GM18502 (cell line): Measurements from ENCODE around the gene KMT2E.
"Not testable (repeated sequence)": the region's sequence is repeated elsewhere in the genome, so short reads cannot be mapped to it uniquely, and the experiment has no call there.

Experiments used
- ATAC-seq: cut with Tn5 transposase; IDR thresholded peaks from one replicate; pipeline ENCODE4 v1.9.1; 2021; ENCODE audit warnings: mild to moderate bottlenecking; ENCODE audit not compliant: unreplicated experiment, poor library complexity

The KMT2E gene, protein sequence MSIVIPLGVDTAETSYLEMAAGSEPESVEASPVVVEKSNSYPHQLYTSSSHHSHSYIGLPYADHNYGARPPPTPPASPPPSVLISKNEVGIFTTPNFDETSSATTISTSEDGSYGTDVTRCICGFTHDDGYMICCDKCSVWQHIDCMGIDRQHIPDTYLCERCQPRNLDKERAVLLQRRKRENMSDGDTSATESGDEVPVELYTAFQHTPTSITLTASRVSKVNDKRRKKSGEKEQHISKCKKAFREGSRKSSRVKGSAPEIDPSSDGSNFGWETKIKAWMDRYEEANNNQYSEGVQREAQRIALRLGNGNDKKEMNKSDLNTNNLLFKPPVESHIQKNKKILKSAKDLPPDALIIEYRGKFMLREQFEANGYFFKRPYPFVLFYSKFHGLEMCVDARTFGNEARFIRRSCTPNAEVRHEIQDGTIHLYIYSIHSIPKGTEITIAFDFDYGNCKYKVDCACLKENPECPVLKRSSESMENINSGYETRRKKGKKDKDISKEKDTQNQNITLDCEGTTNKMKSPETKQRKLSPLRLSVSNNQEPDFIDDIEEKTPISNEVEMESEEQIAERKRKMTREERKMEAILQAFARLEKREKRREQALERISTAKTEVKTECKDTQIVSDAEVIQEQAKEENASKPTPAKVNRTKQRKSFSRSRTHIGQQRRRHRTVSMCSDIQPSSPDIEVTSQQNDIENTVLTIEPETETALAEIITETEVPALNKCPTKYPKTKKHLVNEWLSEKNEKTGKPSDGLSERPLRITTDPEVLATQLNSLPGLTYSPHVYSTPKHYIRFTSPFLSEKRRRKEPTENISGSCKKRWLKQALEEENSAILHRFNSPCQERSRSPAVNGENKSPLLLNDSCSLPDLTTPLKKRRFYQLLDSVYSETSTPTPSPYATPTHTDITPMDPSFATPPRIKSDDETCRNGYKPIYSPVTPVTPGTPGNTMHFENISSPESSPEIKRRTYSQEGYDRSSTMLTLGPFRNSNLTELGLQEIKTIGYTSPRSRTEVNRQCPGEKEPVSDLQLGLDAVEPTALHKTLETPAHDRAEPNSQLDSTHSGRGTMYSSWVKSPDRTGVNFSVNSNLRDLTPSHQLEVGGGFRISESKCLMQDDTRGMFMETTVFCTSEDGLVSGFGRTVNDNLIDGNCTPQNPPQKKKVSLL (N-terminal part only)

GRCh38 chr7:105013816-105014692 lies at the start of gene KMT2E:
KMT2E (plus strand) TSS chr7:105014205; CDS start chr7:105040953, 26,748 bp downstream.
- peak; percentile 30 for ATAC-seq

DNA sequence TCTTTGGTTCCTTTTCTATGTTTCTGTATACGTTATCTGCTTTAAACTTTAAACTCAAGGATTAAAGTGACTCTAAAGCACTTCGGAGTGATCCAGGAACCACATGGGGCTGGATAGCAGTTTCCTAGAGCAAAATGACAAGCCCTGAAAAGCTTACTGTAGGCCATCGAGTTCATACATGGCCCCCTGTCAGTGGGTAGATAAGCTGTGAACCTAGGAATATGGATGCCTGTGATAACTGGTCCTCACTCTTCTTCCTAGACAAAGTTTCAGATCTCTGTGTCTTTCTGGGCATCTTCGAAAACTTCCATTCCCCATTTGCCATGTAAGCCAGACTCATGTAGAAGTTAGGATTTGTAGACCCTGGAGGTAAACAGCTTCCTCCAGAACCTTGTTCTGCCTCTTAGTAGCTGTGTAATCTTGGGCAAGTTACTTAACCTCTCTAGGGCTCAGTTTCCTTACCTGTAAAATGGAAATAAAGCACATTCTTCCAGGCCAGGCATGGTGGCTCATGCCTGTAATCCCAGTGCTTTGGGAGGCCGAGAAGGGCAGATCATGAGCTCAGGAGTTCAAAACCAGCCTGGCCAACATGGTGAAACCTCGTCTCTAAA lies 49.3 kb upstream of the KMT2E start:
- ATAC-seq: no peak

DNA sequence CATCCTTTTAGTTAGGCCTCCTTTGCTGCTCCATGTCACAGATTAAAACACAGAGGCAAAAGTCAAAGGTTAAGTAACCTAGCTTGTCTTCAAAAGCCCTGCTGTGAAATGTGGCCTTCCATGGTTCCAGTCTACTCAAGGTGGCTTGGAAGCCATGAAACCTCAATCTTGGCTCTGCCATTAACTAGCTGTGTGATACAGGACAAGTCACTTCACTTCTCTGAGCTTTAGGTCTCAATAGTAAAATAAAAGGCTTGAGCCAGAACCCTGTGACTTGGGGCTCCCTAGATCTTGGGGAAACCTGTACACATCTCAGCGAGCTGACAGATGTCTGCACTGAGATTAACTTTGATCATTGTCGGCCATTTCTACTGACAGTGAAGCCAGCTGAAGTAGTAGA lies 48.0 kb upstream of the KMT2E start:
- ATAC-seq: no peak

DNA sequence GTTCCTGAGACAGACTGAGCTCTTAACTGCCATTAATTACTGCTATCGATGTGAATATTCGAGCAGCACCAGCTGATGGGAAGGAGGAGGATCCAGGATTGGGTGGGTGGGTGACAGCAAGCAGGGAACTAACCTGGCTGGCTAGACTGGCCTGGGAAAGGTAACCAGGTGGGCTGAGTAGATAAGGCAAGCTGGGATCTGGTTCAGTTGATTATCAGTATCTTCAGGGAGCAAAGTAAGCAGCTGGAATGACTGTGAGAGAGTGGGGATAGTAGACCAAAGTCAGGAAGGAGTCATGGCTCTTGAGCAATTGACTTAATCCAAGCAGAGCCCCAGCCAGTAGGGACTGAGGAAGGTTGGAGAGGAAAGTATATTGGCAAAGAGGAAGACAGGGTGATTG lies 46.9 kb upstream of the KMT2E start:
- ATAC-seq: no peak

DNA sequence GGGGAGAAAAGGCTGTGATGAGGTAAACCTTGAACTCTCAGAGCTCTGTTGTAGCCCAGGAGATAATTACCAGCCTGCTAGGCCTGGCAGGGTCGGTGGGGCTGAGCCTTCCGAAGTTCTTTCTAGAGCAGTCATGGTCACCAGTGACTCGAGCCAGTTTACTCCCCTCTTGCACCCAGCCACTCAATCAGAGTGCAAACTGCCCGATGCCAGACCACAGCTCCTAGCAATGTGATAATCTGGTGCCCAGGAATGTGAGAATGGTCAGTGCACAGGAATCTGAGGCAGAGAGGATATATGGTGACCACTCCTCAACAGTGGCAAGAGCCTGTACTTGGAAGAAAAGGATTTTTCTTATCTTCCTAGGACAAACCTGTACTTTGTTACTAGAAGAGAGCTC lies 46.4 kb upstream of the KMT2E start:
- no peak for ATAC-seq

DNA sequence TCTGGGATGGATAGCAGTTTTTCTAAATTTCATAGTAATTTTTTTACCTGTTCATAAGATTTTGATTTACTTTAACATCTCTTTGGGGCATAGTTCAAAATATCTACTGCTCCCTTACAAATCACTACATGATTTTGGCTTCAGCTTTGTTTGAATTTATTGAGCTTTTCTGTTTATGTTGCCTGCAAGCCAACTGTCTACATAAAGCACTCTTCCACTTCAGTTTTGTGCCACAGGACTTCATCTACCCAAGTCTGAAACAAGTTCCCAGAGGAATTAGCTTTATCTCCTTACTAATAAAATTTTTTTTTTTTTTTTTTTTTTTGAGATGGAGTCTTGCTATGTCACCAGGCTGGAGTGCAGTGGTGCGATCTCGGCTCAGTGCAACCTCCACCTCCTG lies 45.4 kb upstream of the KMT2E start:
- ATAC-seq: no peak

DNA sequence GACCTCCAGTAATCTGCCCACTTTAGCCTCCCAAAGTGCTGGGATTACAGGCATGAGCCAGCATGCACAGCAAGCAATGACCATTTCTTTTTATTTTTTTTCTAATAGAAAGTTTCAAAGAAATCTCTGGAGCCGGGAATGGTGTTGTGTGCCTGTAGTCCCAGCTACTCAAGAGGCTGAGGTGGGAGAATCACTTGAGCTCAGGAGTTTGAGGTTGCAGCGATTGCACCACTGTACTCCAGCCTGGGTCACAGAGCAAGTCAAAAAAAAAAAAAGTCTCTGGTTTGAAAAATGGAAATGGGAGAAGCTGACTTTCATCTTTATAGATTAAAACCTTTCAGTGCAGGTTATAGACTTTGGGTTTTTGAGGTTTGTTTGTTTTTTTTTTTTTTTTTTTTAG lies 44.8 kb upstream of the KMT2E start:
- ATAC-seq: no peak

GRCh38 chr7:104971290-104972071 lies 42.5 kb upstream of the KMT2E start:
- no peak for ATAC-seq

- no peak for ATAC-seq
Observed at GRCh38 chr7:104972500-104972899, 41.5 kb upstream of the KMT2E start.

DNA sequence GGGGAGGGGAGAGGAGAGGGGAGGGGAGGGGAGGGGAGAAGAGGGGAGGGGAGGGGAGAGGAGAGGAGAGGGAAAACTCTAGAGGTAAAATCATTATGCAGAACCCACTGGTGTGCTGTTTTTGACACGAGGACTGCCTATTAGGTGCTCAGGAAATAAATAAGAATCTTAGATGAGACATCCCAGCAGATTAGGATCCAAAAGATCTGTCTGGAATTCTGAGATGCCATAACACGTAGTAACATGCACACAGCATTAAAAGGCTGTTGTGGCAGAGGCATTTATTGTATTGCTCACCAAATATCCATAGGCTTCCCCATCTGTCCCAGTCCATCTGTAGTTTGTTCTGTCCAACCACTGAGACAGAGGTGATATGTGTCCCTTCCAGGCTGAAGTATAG lies 40.8 kb upstream of the KMT2E start:
- ATAC-seq: no peak

- no peak for ATAC-seq
Observed at GRCh38 chr7:104973909-104974415, 40.0 kb upstream of the KMT2E start.

- not testable (repeated sequence) for ATAC-seq
Observed at GRCh38 chr7:104975553-104975952, 38.5 kb upstream of the KMT2E start.

DNA sequence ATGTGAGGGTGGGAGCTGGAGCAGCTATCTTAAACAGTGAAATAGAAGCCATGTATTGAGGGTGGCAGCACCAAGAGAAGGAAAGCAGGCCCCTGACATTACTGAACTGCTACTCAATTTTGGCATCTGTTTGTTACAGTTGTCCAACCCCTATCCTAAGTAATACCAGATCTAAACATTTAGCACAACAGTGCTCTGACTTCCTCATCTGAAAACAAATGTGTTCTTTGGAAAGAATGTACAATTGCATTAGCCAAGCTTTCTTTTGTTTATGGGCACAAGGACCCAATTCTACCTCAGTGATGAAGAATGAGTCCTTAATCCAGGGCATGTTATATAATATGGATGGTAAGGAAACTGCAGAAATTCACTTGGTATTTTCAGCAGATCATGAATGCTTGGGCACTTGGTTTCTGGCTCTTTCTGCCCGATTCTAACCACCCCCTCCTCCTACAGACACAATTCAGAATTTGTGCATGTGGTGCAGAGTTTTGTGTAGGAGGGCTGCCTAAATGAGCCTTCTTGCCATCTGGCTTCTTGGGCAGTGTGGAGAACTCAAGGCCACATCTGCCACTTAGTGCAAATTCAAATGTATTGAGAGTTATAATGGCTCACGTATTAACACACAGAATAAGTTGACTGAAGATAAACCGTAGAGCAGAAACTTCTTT lies 36.9 kb upstream of the KMT2E start:
- ATAC-seq: no peak

DNA sequence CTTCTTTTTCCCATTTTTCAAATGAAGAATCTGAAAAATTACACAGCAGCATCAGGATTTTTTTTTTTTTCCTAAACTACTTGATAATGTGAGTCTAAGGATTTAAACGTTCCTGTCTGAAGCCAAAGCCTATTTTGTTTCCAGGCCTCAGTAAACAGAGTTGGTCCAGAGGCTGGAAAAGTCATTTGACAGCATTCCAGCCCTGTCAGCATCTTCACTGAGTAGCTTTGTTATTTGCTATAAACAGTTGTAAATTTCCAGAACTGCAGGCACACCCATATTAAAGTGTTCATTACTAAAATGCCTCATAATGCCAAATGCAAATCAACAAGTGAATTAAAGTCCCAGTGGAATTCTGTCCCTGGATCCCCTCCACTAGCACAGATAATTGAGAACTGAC lies 35.5 kb upstream of the KMT2E start:
- no peak for ATAC-seq

DNA sequence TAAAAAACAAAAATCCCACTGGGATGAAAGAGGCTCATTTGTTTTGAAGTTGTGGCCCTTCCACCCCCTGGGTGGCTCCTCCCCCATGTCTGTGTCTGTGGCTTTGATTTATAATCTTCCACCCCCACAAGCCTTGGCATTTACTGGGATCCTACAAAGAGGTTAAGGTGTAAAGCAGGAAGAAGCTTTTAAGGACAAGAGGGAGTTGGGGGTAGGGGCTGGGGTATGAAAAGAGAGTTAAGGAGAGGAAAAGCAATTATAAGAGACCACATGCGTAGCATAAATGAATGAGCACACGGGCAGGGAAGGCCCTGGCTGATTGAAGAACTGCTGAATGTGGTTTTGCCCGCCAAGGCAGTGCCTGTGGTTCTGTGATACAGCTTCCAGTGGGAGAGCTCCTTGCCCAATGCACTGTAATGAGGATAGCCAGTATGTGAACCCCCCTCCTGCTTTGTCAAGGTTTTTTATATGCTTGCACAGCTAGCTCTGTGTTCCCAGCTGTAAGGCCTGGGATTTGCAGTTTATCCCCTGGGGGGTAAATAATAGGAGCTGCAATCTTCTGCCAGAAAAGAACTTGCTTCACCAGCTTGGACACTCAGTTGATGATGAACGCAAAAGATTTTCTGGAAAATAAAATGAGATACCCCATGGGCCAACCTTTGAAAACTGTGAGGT lies 34.7 kb upstream of the KMT2E start:
- ATAC-seq: no peak

DNA sequence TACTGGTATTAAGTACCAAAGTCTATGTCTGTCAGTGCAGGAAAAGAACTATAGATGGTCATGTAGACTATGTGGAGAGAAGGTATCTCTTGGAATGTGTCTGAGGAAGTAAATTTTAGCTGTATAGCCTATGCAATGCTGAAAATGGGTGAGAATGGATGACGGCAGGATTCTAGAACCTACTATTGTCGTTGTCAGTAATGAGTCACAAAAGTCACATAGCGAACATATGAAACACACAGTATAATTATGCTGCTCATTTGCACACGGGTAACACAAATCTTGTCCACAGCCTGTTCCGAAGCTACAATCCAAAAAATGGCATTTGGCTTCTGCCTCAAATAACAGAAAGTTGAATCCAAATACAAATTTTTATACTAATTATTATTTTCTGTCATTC lies 33.6 kb upstream of the KMT2E start:
- no peak for ATAC-seq

- ATAC-seq: no peak
Observed at GRCh38 chr7:104980841-104981671, 32.9 kb upstream of the KMT2E start.
